SK-N-DZ (cell line): ENCODE measurements around the gene WWOX.
A peak's percentile ranks its signal among the peaks of the same experiment; 100 is the strongest.

Source experiments
- DNase-seq: peaks from one replicate; pipeline ENCODE4 v3.0.0-alpha.2; 2015; ENCODE audit warnings: low spot score

Gene WWOX

GRCh38 chr16:78340590-78340989, 241.1 kb downstream of the WWOX start:
- DNase-seq: no peak

DNA sequence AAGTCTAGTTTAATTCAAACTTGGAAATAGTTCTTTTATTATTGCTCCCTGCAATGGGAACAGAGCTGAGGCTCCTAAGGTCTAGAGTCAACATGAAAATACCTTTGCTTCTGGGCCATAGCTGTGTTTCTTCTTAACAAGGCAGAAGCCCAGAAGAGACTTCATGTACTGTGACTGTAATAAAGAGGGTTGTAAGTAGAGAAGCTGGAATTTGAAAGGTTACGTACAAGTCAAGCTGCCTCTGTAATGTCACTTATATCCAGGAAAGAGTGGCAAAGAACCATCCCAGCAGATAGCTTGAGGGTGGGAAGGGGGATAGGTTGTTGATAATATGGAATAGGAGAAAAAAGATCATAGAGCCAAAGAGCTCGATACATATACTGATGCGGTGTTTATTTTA, 248.6 kb downstream of the WWOX start:
- no peak for DNase-seq

DNA sequence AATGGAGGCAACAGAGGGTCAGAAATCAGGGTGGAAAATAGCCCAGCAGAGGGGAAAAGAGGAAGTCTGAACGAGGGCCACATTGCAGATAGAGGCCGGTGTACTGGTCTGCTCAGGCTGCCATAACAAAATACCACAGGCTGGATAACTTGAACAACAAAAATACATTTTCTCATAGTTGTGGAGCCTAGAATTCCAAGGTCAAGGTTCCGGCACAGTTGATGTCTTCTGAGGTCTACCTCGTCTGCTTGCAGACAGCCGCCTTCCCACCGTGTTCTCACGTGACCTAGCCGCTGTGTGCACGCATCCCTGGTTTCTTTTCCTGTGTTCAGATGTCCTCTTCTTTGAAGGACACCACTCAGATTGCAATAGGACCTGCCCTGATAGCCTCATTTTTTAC, 249.4 kb downstream of the WWOX start:
- no peak for DNase-seq

- no peak for DNase-seq
Observed at GRCh38 chr16:78352184-78352583, 252.7 kb downstream of the WWOX start.

DNA sequence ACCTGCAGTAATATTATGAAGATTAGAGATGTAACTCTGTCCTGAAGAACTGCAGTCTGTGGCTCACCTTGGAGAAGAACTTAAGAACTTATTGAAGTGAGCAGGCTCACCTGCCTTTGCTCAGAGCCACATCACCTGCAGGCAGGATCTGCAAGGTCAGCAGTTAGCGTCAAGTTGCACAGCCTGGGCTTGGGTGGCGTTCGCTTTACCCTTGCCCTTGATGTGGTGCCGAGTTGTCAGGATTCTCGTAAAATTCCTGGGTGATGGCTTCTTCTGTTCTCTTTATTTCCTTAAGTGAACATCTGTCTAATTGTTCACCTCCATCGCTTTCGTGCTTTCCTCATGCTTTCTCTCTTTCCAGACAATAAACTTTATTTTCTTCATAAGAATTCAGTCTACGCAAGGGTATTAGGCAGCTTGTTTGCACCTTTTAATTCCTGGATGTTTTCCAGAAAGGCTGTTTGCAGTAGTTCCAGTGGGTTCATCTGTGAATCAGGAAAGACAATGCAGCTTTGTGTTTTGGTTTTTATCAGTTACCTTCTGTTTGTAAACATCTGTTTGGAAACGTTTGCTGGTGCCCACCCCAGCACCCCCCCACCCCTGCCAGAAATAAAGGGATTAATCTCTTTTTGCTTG, 254.3 kb downstream of the WWOX start:
- no peak for DNase-seq

DNA sequence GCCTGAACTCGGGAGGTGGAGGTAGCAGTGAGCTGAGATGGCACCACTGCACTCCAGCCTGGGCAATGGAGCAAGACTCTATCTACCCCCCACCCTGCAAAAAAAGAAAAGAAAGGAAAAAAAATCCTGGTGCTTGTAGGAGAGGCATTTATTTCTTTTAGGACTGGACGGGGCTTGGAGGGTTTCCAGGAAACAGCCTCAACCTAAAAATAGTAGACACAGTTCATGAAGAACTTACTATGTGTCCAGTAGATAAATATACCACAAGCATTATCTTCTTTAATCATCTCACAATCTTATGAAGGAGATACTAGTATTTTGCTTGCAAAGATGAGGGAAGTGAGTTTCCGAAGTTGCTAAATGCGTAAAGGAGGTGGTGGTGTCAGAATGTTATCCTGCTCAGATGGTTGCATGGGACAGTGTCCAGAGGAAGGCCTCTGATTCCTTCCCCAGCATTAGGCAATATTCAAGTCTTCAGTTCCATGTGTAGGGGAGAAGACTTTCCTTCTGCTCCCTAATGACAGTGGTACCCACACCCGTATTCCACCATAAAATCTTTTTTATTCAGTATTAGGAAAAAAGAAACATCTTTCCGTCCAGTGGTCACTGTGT, 263.2 kb downstream of the WWOX start:
- no peak for DNase-seq

DNA sequence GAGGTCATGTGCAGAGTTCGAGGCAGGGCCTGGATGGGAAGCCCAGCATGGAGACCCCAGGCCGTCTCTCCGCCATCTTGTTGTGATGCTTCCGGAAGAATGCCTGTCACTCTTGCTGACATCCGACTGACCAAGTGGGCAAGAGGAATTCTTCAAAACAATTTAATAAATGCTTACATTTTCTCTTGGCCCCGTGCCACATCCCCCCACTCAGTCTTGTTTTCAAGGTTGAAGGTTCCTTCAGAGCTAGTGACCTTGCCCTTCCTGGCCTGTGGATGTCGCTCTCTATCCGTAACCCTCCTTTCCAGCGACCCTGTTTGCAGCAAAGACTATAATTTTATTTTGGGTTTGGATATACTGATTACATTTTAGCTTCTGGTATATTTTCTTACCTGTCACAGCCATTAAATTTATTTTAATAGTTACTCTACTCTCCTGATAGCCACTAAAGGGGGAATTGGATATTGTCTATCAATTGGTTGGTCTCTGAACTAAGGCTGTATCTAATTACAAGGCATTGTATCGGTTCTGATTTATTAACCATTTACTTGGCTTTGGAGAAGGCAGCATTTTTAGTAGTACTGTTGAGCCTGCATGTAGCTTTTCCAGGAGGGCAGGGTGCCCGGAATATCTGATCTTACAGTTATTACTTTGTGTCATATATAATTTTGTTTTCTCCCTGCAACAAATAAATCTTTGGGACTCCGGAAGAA, 264.5 kb downstream of the WWOX start:
- DNase-seq: peak; percentile 71

DNA sequence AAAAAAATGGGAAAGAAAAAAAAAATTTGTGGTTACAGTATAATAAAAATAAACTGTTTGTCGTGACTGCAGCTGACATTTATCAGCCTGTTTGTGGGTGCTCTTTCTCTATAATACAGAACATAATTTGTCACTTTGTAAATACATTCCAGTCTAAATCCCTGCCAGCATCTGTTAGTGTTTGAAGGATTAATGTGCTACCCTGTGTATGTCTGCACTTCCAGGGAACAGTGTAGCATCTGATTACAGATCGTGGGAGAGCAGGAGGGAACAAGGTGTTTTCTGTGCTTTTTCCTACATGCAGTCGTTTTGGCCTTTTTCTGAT, 265.1 kb downstream of the WWOX start:
- DNase-seq: peak; percentile 62

DNA sequence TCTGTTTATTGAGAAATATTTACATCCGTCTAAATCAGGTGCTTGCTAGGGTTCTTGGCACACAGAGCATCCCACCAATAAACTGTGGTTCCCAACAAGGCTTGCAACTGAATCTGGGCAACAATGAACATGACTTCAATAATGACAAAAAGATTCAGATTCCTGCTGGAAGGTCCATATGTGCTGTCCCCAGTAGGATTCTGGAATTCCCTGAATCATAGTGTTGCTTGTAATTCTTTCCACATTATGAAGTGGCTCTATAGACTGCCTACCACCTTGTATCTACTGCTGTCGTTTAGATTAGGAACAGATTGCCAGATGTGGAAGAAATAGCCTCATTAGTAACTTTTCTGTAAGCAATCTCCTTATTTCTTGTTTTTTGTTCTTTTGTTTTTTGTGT, 265.9 kb downstream of the WWOX start:
- no peak for DNase-seq

GRCh38 chr16:78368121-78369102, 269.0 kb downstream of the WWOX start:
- DNase-seq: no peak

DNA sequence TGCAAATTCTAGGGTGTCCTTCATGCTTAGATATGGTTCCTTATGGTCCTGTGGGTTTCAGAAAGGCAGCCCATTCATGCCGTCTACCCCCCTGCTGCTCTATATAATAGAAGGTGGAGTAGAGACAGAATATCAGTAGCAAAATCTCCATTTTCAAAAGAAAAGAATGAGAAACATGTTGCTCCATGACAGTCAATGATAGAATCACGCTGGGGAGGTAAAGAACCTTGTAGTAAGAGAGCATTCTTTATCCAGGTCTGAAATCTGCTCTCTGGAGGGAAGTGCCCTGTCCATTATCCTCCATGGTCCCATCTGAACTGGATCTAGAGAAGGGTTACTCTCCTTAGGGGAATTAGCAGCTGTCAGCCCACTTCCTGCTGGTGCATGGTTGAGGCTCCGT, 272.8 kb downstream of the WWOX start:
- no peak for DNase-seq

DNA sequence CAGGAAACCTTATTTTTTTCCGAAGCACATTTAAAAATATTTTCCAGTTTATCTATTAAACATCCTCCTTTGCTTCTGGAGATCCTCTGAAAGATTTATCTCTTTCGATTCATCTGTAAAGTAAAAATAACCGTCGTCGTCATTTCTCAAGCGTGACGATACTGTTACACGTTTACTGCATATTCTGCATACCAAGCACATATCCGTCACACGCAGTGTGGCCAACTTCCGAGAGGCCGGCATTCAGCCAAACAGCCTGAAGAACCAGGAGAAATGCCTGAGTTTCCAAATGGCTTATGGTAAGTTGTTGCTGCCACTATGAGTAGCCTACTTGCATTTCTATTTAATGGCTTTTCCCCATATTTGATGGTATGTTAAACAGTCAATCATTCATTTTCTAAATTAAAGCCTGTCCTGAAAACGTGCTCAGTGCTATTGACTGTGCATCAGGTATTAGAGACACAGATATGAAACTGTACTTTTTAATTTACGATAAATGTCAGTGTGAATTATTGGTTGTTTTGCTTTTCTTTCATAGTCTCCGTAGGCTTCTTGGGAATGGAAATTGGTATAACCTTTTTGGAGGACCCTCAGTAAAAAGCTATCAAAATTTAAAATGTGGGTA, 275.7 kb downstream of the WWOX start:
- no peak for DNase-seq

DNA sequence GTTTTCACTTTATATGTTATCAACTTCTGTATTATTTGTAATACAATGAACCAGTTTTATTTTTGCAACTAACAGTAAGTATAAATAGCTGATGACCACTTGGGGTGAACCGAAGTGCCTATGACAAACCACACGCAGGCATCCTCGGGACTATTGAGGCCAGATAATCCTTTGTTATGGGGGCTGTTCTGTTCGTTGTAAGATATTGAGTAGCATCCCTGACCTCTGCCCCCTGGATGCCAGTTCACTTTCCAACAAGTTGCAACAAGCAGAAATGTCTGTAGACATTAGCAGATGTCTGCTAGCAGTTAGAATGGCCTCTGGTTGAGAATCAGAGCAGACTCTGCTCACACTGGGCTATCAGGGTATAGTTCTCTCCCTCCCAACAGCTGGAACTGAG, 277.0 kb downstream of the WWOX start:
- no peak for DNase-seq

DNA sequence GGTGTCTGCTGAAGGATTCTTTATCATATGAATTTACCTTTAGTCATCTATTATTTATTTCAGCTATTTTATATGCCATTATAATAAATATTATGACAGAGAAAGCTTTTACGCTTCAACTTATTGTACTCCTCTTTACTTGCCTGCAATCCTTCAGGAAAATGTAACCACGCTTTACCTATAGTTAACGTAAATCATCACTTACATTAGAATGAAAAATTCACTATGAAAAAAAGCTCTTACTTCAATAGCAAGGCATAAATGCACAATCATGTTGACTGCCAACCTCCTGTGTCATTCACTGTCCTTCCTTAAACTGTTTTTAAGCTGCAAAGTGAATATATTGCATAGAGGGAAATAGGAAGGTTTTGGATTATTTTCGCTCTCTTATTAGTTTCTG, 277.9 kb downstream of the WWOX start:
- no peak for DNase-seq

GRCh38 chr16:78381060-78381459, 281.6 kb downstream of the WWOX start:
- no peak for DNase-seq

GRCh38 chr16:78383118-78383517, 283.7 kb downstream of the WWOX start:
- no peak for DNase-seq

- no peak for DNase-seq
Observed at GRCh38 chr16:78385086-78385805, 285.8 kb downstream of the WWOX start.

DNA sequence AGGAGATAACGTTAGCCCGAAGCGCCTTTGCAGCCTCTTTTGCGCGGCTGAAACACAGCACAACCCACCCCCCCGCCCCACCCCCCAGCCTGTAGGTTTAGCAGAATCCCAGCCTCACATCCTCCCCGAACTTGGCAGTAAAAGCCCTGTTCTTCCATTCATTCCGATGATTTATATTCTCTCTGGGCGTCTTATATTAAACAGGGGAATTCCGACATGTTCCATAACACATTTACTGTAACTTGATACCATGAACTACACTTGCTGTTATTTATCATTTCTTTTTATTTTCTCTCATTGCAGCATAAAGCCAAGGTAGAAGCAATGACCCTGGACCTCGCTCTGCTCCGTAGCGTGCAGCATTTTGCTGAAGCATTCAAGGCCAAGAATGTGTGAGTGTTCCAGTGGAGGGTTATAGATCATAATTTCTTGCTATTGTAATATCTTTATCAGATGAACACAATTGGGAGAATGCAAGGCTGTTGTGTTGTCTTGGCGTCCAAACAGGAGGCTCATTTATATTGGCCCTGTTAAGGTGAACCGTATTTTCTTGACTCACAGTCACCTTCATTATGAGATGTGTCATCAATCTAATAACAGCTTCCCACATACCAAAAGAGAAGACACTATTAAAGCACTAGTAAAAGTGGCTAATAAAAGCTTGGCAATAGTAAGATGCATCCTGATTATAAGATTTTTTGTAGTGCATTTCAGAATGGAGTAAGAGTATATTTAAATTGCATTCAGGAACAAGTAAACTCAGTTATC, 287.3 kb downstream of the WWOX start:
- peak; percentile 17 for DNase-seq

- no peak for DNase-seq
Observed at GRCh38 chr16:78389009-78389498, 289.6 kb downstream of the WWOX start.

- no peak for DNase-seq
Observed at GRCh38 chr16:78390092-78390491, 290.6 kb downstream of the WWOX start.
